ENCODE results near the gene LRIF1. TPM values are rescaled to one million over a fixed set of nuclear protein-coding genes. Genes with fewer than 3 reads are reported as not detected.

Gene LRIF1
- total and polyA plus RNA-seq, 2 of the 4 experiments (the other 2 are of a cell fraction), result 5.4 to 6.8 TPM

GRCh38 chr1:110979154-110979553 lies 15.4 kb upstream of the LRIF1 start:
- no peak overlapping the region for H2BK15ac ChIP-seq (ENCODE audit: low read depth, low read length)
- no peaks in the 10 kb centered on the region for H3K27me3 ChIP-seq (ENCODE audit: control insufficient read depth, insufficient read depth, low read length)
- H3K4ac ChIP-seq (ENCODE audit: low read depth, low read length), result no peak overlapping the region
- no TSS peak for BruUV-seq (replicated peaks)
- H4K91ac ChIP-seq (ENCODE audit: insufficient read depth, low read depth, low read length), result no peak overlapping the region
- H2BK120ac ChIP-seq (ENCODE audit: low read depth, low read length), result no peak overlapping the region
- dilution Hi-C loops (cut with HindIII; ENCODE audit: low sequenced_read_pairs, unreplicated experiment) (no loop called here), intact Hi-C loops (cut with micrococcal nuclease) (no loop called here), in situ Hi-C loops (cut with MboI; ENCODE audit: low sequenced_read_pairs) (no loop called here)
- no peak for ATAC-seq (ENCODE audit: low read depth)
- H3K4me1 ChIP-seq (ENCODE audit: control insufficient read depth, insufficient read depth, low read length), result no peaks in the 10 kb centered on the region
- WGBS, 2 experiments (ENCODE audit: extremely low coverage in 2 of 2, insufficient read length in 1 of 2), result no CpG with 5 or more reads among the region's 2 CpGs
- H3K36me3 ChIP-seq (ENCODE audit: control insufficient read depth, insufficient read depth, low read length), result no peaks in the 10 kb centered on the region
- H2BK20ac ChIP-seq (ENCODE audit: low read depth, low read length), result no peak overlapping the region
- no peaks in the 10 kb centered on the region for H4K20me1 ChIP-seq (ENCODE audit: insufficient read depth, low read length)
- TF ChIP-seq MXI1 (IDR thresholded peaks at IDR 0.05; ENCODE audit: borderline replicate concordance, low read depth, low read length) (no peak), CEBPB (IDR thresholded peaks at IDR 0.05; ENCODE audit: low read depth, low read length) (no peak), USF2 (IDR thresholded peaks at IDR 0.05; ENCODE audit: low read depth, low read length) (no peak), RFX5 (IDR thresholded peaks at IDR 0.05; ENCODE audit: low read depth, low read length) (no peak), POLR2A (IDR thresholded peaks at IDR 0.05; ENCODE audit: low read depth, low read length) (no peak), BHLHE40 (IDR thresholded peaks at IDR 0.05; ENCODE audit: low read depth, low read length) (no peak), NFE2L2 (IDR thresholded peaks at IDR 0.05; ENCODE audit: low read depth, low read length) (no peak), FOS (IDR thresholded peaks at IDR 0.05; ENCODE audit: low read depth, low read length) (no peak), RCOR1 (IDR thresholded peaks at IDR 0.05; ENCODE audit: insufficient replicate concordance, low read length) (no peak), SMC3 (IDR thresholded peaks at IDR 0.05; ENCODE audit: low read depth, low read length) (no peak), CHD1 (IDR thresholded peaks at IDR 0.05; ENCODE audit: low read depth, low read length) (no peak), CTCF (conservative IDR thresholded peaks at IDR 0.05; ENCODE audit: low read depth, low read length) (no peak), MAFK (IDR thresholded peaks at IDR 0.05; ENCODE audit: low read depth, low read length) (no peak)
- H3K14ac ChIP-seq (replicated peaks; ENCODE audit: low read depth, low read length), result no peak overlapping the region
- POLR2A ChIA-PET (ENCODE audit: unreplicated experiment), result no interaction called here
- H3K9me3 ChIP-seq (ENCODE audit: control insufficient read depth, insufficient read depth, low read length), result no peaks in the 10 kb centered on the region
- H3K79me1 ChIP-seq (ENCODE audit: low read depth in 1 of 2, low read length in 2 of 2), result no peaks in the 10 kb centered on the region
- CTCF ChIA-PET, result no interaction called here
- H3K4me3 ChIP-seq (ENCODE audit: insufficient read depth, low read depth, low read length), result no peak overlapping the region
- no peak overlapping the region for H2AK9ac ChIP-seq (replicated peaks; ENCODE audit: low read depth, low read length, poor library complexity)
- H3K9ac ChIP-seq (ENCODE audit: low read depth, low read length), result no peak overlapping the region
- H2AFZ ChIP-seq (replicated peaks; ENCODE audit: low read length, poor library complexity), result no peak overlapping the region
- H4K8ac ChIP-seq (ENCODE audit: low read depth in 2 of 2, low read length in 2 of 2), result no peak overlapping the region
- H3K27ac ChIP-seq (ENCODE audit: insufficient read depth, low read length), result no peak overlapping the region
- no peak overlapping the region for H3K4me2 ChIP-seq (ENCODE audit: low read depth, low read length)
- no peak overlapping the region for H2AK5ac ChIP-seq (ENCODE audit: low read depth, low read length)
- H3K23ac ChIP-seq (ENCODE audit: low read depth, low read length), result no peak overlapping the region
- H4K5ac ChIP-seq (ENCODE audit: low read depth, low read length), result no peak overlapping the region
- H2BK5ac ChIP-seq (ENCODE audit: low read depth, low read length, poor library complexity, severe bottlenecking), result no peak overlapping the region
- no peak overlapping the region for H3K56ac ChIP-seq (ENCODE audit: extremely low read depth, insufficient read depth, low read length)
- H3K9me1 ChIP-seq (ENCODE audit: insufficient read depth, low read length), result no peaks in the 10 kb centered on the region
- H3K18ac ChIP-seq (ENCODE audit: low read depth, low read length), result no peak overlapping the region
- DNase-seq, result no peak
